Mononuclear cell (primary cell): ENCODE measurements around the gene ADSL. TPM values are rescaled to one million over a fixed set of nuclear protein-coding genes. Genes with fewer than 3 reads are reported as not detected.
A peak's percentile ranks its signal among the peaks of the same experiment; 100 is the strongest.

Source experiments
- H3K27me3 ChIP-seq: 2 replicates; pipeline ENCODE4 v1.6.0; 2011; ENCODE audit warnings: low read length, control low read depth; ENCODE audit not compliant: insufficient read depth
- H3K4me1 ChIP-seq: 2 replicates; pipeline ENCODE4 v1.5.1; 2011; ENCODE audit warnings: mild to moderate bottlenecking, low read length, control low read depth; ENCODE audit not compliant: insufficient read depth
- H3K4me3 ChIP-seq: 2 replicates; pipeline ENCODE4 v1.5.1; 2011; ENCODE audit warnings: mild to moderate bottlenecking, low read length, moderate library complexity
- H3K9me3 ChIP-seq: 2 replicates; pipeline ENCODE4 v1.5.1; 2011; ENCODE audit warnings: low read depth, mild to moderate bottlenecking, control low read depth, low read length
- total RNA-seq: library from RNA; depleted of rRNA; stranded (reverse); fragments of >200 nt; gene quantifications from one replicate; pipeline ENCODE4 v1.2.3, GENCODE V29; 2012

Gene ADSL
- total RNA-seq, 1 donor, result 82.0 TPM

DNA sequence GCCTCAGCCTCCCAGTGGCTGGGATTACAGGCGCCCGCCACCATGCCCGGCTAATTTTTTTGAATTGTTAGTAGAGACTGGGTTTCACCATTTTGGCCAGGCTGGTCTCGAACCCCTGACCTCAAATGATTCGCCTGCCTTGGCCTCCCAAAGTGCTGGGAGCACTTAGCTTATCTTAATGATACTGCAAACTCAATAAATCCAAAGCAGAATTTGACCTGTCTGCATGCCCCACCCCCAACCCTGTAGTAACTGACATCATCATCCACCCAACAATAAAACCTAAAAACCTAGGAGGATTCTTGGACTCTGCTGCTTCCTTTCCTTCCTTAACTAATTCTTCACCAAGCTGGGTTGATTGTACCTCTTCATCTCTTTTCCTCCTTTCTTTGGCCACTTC lies 6.3 kb upstream of the ADSL start:
- no peaks in the 10 kb centered on the region for H3K27me3 ChIP-seq
- H3K9me3 ChIP-seq, result no peaks in the 10 kb centered on the region
- peaks cover 42% of the 10 kb centered on the region for H3K4me1 ChIP-seq
- H3K4me3 ChIP-seq, result no peak overlapping the region

DNA sequence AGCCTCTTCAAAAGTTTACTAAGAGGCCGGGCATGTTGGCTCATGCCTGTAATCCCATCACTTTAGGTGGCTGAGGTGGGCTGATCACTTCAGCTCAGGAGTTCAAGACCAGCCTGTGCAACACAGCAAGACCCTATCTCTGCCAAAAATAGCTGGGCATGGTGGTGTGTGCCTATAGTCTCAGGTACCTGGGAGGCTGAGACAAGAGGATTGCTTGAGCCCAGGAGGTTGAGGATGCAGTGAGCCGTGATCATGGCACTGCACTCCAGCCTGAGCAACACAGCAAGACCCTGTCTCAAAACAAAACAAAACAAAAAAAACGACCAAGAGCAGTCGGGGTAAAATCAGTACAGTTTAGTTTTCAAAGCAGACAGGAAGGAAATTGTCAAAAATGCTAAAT lies 4.7 kb upstream of the ADSL start:
- Histone ChIP-seq H3K9me3 (no peaks in the 10 kb centered on the region), H3K4me3 (no peak overlapping the region), H3K4me1 (peaks cover 40% of the 10 kb centered on the region), H3K27me3 (no peaks in the 10 kb centered on the region)

DNA sequence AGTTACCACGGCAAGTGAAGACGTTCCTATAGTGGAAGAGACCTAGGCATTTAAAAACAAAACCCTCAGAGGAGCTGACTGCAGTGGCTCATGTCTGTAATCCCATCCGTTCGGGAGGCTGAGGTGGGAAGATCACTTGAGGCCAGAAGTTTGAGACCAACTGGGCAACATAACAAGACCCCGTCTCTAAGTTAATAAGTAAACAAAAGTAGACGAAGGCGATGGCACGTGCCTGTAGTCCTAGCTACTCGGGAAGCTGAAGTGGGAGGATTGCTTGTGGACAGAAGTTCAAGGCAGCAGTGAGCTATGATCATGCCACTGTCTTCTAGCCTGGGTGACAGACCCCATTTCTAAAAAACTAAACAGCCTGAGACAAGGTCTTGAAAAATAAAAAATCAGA lies 3.8 kb upstream of the ADSL start:
- Histone ChIP-seq H3K27me3 (no peaks in the 10 kb centered on the region), H3K4me3 (no peak overlapping the region), H3K9me3 (no peaks in the 10 kb centered on the region), H3K4me1 (peaks cover 43% of the 10 kb centered on the region)

DNA sequence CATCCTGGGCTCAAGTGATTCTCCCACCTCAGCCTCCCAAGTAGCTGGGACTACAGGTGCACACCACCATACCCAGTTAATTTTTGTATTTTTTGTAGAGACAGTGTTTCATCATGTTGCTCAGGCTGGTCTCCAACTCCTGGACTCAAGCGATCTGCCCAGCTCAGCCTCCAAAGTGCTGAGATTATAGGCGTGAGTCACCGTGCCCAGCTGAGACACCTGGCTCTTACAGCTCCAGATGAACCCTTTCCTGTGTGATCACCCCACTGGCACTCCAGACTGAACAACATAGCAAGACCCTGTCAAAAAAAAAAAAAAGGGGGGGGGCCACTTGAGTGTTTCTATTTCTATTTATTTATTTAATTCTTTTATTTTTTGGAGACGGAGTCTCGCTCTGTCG lies 1.0 kb upstream of the ADSL start:
- Histone ChIP-seq H3K27me3 (no peaks in the 10 kb centered on the region), H3K4me1 (peaks cover 55% of the 10 kb centered on the region), H3K4me3 (peak overlapping the region; percentile 95), H3K9me3 (no peaks in the 10 kb centered on the region)

DNA sequence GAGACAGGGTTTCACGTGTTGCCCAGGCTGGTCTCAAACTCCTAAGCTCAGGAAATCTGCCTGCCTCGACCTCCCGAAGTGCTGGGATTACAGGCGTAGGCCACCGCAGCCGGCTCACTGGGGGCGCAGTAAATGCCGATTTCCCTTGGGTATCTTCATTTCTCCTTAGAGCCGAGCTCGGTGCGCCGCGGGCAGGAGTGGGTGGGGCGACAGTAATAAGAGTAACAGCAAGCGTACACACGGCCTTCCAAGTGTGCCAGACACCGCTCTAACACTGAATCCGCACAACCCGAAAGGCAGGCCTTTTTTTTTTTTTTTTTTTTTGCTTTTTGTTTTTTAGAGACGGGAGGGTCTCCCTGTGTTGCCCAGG lies 500 bp upstream of the ADSL start:
- Histone ChIP-seq H3K4me1 (peaks cover 55% of the 10 kb centered on the region), H3K9me3 (no peaks in the 10 kb centered on the region), H3K4me3 (peak overlapping the region; percentile 95), H3K27me3 (no peaks in the 10 kb centered on the region)

DNA sequence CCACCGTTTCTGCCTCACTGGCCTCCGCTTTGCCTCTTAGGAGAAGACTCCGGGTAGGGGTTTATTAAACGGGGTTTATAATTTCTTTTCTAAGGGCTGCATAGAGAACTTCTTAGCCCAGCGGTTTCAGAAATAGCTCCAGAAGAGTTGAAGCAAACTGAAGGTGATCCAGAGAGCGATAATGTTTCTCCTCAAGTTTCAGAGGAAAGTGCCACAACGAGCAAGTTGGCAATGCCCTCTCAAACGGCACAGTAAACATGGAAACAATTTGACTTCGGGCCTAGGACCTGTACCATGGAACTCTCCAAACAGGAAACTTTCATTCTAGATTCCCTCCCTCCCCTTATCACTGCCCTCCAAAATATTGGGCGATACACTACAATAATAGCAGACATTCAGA lies 1.0 kb downstream of the ADSL start:
- Histone ChIP-seq H3K9me3 (no peaks in the 10 kb centered on the region), H3K4me3 (peak overlapping the region; percentile 95), H3K27me3 (no peaks in the 10 kb centered on the region), H3K4me1 (peaks cover 47% of the 10 kb centered on the region)

DNA sequence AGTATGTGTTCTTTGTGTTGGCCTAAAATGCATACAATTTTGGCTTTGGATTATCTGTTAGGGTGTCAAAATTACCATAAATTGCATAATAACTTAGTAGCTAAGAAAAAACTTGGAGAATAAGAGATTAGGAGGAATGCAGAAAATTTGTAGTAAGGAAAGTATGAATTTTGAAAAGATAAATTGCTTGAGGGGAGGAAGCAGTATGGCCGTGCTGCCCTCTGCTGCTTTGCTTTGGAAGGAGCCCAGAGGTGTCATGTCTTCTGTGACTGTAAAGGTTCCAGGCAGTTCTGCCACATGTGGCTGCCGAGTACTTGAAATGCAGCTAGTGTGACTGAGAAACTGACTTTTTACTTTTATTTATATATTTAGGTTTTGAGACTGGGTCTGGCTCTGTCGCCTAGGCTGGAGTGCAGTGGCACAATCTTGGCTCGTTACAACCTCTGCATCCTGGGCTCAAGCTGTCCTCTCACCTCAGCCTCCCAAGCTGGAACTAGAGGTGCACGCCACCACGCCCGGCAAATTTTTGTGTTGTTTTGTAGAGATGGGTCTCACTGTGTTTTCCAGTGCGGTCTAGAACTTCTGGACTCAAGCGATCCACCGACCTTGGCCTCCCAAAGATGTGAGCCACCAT lies 1.8 kb downstream of the ADSL start:
- no peak overlapping the region for H3K4me3 ChIP-seq
- H3K27me3 ChIP-seq, result no peaks in the 10 kb centered on the region
- H3K4me1 ChIP-seq, result peaks cover 40% of the 10 kb centered on the region
- H3K9me3 ChIP-seq, result no peaks in the 10 kb centered on the region

DNA sequence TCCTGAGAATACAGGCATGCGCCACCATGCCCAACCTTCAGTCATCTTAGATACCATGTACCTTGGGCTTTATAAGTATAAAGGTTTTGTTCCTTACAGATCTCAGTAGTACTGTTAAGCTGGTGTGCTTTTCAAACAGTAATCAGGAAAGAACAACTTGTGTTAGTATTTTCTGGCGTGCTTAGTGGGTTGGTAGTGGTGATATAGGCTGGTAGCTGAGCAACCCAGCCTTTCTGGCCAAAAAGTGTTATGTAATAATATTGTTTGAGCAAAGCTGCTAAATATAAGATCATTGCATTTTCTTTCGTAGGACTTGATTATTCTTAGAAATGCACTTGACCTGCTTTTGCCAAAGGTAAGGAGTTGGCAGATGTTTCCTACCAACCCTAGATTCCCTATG lies 6.5 kb downstream of the ADSL start:
- Histone ChIP-seq H3K9me3 (no peaks in the 10 kb centered on the region), H3K27me3 (no peaks in the 10 kb centered on the region), H3K4me3 (no peak overlapping the region), H3K4me1 (peaks cover 10% of the 10 kb centered on the region)

DNA sequence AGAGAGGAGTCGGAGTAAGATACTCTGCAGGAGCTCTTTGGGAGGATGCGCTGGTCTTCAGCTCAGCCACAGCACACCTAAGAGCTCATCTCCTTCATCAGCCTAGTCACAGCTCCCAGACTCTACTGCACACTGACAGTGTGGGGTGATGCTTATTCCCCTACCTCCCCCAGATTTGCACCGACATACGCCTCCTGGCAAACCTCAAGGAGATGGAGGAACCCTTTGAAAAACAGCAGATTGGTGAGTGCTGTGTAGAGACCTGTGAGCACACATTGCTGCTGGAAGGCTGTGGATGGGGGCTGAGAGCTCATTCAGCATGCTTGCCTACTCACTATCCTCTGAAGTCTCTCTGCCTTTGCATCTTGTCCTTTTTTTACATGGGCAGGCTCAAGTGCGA lies 14.8 kb downstream of the ADSL start:
- H3K4me1 ChIP-seq, result no peaks in the 10 kb centered on the region
- no peaks in the 10 kb centered on the region for H3K27me3 ChIP-seq
- H3K4me3 ChIP-seq, result no peak overlapping the region
- H3K9me3 ChIP-seq, result no peaks in the 10 kb centered on the region

DNA sequence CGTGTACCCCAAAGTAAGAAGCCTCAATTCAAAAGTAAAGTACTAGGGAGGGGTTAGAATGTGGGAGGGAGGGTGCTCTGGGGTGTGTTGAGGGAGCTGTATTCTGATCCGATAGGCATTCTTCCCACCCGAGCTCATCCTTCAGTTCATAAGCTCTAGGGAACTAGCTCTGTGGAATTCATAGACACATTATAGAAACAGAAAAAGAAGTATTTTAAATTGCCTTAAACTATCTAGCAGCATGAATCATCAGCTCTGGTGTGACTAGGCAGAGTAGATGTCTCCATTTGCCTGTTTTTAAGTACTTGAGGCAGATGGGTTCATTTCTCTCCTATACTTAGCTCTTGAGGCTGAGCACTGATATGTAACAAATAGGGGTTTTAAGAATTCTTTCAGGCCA lies 16.8 kb downstream of the ADSL start:
- Histone ChIP-seq H3K9me3 (no peaks in the 10 kb centered on the region), H3K4me1 (no peaks in the 10 kb centered on the region), H3K27me3 (no peaks in the 10 kb centered on the region), H3K4me3 (no peak overlapping the region)

DNA sequence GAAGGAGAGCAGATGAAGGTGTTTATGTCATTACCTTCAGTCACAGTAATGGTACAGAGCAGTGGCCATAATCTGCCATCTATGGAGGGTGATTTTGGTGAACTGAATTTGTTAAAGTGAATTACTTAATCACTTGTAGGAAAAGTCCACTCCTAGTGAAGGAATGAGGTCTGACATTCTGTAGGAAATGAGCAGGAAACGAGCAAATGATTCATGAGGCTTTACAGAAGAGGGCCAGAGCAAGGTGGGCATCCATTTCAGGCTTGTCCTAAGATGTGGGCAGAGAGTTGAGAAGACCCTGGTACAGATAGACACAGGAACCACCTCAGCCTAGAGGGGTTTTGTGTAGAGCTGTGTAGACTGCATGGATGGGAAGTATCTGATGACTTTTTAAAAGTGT lies 18.1 kb downstream of the ADSL start:
- Histone ChIP-seq H3K4me1 (no peaks in the 10 kb centered on the region), H3K27me3 (no peaks in the 10 kb centered on the region), H3K9me3 (no peaks in the 10 kb centered on the region), H3K4me3 (no peak overlapping the region)

DNA sequence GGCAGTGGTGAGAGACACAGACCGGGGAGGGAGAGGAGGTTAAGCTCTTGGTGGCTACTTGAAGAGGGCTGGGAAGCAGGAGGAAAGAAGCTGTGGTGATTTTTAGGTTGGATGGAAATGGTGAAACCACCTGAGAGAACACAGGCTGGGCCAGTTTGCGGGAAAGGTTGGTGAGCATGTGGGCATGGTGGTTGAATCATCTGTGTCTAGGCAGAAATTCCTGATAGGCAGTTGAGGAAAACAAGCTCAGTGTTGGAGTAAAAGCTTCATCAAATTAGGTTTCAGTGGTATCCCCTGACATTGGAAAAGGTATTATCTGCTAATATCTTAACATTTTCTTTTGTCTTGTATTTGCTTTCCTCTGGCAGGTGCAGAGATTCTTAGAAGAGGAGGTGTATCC lies 19.8 kb downstream of the ADSL start:
- no peaks in the 10 kb centered on the region for H3K27me3 ChIP-seq
- no peak overlapping the region for H3K4me3 ChIP-seq
- H3K4me1 ChIP-seq, result peaks cover 8% of the 10 kb centered on the region
- H3K9me3 ChIP-seq, result no peaks in the 10 kb centered on the region

DNA sequence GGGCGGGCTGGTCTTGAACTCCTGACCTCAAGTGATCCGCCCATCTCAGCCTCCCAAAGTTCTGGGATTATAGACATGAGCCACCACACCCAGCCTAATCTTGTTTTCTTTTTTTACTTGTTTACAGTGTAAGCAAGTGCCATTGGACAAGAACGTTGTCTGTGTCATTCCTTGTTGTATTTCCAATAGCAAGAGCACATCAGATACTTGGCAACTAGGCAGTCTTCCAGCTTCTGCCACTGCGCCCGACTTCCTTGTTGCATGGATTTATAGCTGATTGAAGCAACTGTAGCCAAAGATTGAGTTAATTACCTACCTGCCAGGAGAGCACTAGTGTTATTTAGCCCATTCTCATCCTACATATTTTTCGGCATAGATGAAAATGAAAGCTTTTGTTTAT lies 21.0 kb downstream of the ADSL start:
- peaks cover 15% of the 10 kb centered on the region for H3K4me1 ChIP-seq
- H3K9me3 ChIP-seq, result no peaks in the 10 kb centered on the region
- no peak overlapping the region for H3K4me3 ChIP-seq
- no peaks in the 10 kb centered on the region for H3K27me3 ChIP-seq

DNA sequence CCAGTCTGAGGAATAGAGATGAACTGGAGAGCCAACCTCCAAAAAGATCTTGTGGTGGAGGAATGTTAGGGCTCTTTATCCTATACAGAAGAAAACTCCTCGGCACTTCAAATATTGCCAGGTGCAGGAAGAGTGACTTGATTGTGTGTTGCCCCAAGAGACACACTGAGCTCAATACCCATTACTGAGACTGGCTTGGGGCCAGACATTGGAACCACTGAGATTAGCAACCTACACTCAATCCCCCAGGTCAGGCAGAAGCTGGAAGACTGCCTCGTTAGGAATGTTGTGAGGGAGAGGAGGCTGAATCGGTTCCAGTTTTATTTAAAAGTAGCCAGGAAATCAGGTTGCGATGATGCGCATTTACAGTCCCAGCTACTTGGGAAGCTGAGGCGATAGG lies 21.7 kb downstream of the ADSL start:
- Histone ChIP-seq H3K4me1 (peaks cover 15% of the 10 kb centered on the region), H3K4me3 (no peak overlapping the region), H3K9me3 (no peaks in the 10 kb centered on the region), H3K27me3 (no peaks in the 10 kb centered on the region)

DNA sequence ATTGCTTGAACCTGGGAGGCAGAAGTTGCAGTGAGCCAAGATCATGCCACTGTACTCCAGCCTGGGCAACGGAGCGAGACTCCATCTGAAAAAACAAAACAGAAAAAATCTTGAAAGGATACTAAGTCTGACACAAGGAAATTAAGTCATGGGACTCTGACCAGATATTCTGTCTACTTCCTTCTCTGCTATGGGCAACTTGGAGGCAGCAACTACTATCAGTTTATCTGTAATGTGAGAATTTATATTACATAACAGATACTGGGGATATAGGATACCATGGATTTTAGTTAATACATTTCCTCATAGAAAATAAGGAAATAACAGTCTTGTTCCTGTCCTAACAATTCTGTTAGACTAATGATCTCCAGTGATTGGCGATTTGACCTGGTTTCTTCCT lies 22.5 kb downstream of the ADSL start:
- Histone ChIP-seq H3K4me3 (no peak overlapping the region), H3K4me1 (peaks cover 15% of the 10 kb centered on the region), H3K27me3 (no peaks in the 10 kb centered on the region)

DNA sequence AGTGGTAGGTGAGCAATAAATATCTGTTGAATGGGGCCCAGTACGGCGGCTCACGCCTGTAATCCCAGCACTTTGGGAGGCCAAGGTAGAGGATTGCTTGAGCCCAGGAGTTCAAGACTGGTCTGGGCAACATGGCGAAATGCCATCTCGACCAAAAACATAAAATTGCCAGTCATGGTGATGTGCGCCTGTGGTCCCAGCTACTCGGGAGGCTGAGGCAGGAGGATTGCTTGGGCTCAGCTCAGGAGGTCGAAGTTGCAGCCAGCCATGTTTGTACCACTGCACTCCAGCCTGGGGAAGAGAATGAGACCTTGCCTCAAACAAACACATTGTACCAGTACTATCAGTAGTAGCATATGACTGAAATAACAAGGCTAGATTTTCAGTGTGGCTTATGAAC lies 28.3 kb downstream of the ADSL start:
- Histone ChIP-seq H3K27me3 (no peaks in the 10 kb centered on the region), H3K4me3 (no peak overlapping the region), H3K9me3 (no peaks in the 10 kb centered on the region), H3K4me1 (peaks cover 41% of the 10 kb centered on the region)

More for the DNA sequence above, 22.5 kb downstream of the ADSL start:
- H3K9me3 ChIP-seq, result no peaks in the 10 kb centered on the region
